Heart left ventricle (tissue), 13 donors: ENCODE data around the gene UMODL1.
A peak's percentile ranks its signal among the peaks of the same experiment; 100 is the strongest.

Experiments used
- CTCF ChIP-seq, 12 donors: fragments of 200-600 bp; sonication (generic) in 4 of 12; IDR thresholded peaks; one replicate each; pipeline versions ENCODE4 v1.5.0 to v1.8.0; 2018 to 2022; ENCODE audit warnings: antibody characterized with exemption in 12 of 12, mild to moderate bottlenecking in 5 of 12
- POLR2A ChIP-seq, 2 donors: fragments of 450-650 bp; IDR thresholded peaks; one replicate each; pipeline ENCODE4 v1.6.1; 2017; ENCODE audit warnings: antibody characterized with exemption in 2 of 2, mild to moderate bottlenecking in 2 of 2, moderate library complexity in 2 of 2
- donor health status: ischemic (EF 13 %, LVEDD 7.1; RV severe dilation, severe dysfunction).
- donor health status: DM: no; HTN: yes; CAD: no.
- donor health status: DM: no; HTN: no; CAD: no.
- donor health status: ischemic (EF 25% LVEDD 6.9; RV normal size, moderate dysfunction).
- donor health status: ischemic (EF 25% LVEDD 5.7; RV mildly dilated, moderate dysfunction).
- donor health status: ischemic (EF 35%, LVEDD 5.7; RV mildly dilated, moderate dysfunction).
- donor health status: nonischemic (EF 11% LVEDD 7.7; RV severe dilation, severe dysfunction).
- donor health status: DM: yes; HTN: yes; CAD: no.
- donor health status: PGD.
- donor health status: ischemic (EF 29% LVEDD 5.4; RV normal size, mild dysfunction).
- donor health status: nonischemic (EF 23%, LVEDD 6.1; RV moderate dilation, normal function).

GRCh38 chr21:42113926-42114409, 42.9 kb downstream of the UMODL1 start:
- TF ChIP-seq CTCF (IDR thresholded peaks at IDR 0.05) (peak in 4 of 12 donors; percentile 9 to 19 (median 15)), POLR2A (IDR thresholded peaks at IDR 0.05) (no peak)
